Hepatocyte (in vitro differentiated cells): ENCODE results near the gene CEP152.

Experiments used
- EZH2 ChIP-seq: fragments of 200-600 bp; sonication (generic); IDR thresholded peaks from 2 replicates; pipeline ENCODE4 v1.6.1; 2016; ENCODE audit warnings: antibody characterized with exemption, mild to moderate bottlenecking, borderline replicate concordance
- TF ChIP-seq, protein P1 (sequence below): fragments of 200-600 bp; sonication (generic); IDR thresholded peaks from 2 replicates; pipeline ENCODE4 v1.5.1; 2016; ENCODE audit warnings: antibody characterized with exemption, mild to moderate bottlenecking; ENCODE audit not compliant: poor library complexity

DNA sequence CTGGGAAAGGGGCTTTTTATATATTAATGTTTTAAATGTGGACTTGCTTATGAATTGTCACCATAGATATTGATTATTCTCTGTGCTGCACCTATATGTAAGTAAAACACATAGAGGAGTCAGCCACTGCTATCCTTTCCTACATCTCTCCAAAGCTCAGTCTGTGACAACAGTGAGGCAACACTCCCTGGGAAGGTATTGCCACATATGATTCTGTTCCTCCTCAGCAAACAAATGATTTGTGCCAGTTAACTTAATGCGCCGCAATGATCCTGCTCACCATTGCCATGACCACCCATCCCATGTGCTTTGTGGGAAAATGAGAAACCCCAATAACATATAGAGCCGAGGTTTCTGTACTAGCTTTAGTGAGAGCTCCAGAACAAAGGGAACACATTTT is 90.2 kb downstream of the CEP152 start:
- TF ChIP-seq, protein P1, sequence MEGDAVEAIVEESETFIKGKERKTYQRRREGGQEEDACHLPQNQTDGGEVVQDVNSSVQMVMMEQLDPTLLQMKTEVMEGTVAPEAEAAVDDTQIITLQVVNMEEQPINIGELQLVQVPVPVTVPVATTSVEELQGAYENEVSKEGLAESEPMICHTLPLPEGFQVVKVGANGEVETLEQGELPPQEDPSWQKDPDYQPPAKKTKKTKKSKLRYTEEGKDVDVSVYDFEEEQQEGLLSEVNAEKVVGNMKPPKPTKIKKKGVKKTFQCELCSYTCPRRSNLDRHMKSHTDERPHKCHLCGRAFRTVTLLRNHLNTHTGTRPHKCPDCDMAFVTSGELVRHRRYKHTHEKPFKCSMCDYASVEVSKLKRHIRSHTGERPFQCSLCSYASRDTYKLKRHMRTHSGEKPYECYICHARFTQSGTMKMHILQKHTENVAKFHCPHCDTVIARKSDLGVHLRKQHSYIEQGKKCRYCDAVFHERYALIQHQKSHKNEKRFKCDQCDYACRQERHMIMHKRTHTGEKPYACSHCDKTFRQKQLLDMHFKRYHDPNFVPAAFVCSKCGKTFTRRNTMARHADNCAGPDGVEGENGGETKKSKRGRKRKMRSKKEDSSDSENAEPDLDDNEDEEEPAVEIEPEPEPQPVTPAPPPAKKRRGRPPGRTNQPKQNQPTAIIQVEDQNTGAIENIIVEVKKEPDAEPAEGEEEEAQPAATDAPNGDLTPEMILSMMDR, result no peak
- TF ChIP-seq EZH2, result no peak
